Cardiac fibroblast (primary cell): Measurements from ENCODE around the gene ENOX2.
A peak's percentile ranks its signal among the peaks of the same experiment; 100 is the strongest.

Experiments used
- DNase-seq, 2 donors: peaks; one replicate each; pipeline versions ENCODE4 v3.0.0 to v3.0.0-alpha.2; 2010; ENCODE audit warnings: low read depth in 2 of 2
- H3K4me3 ChIP-seq, 2 donors: replicated peaks in 1 of 2; 1 replicate in 1 of 2; 2 replicates in 1 of 2; pipeline ENCODE4 v1.5.1; 2011; ENCODE audit warnings: low read depth in 2 of 2, low read length in 2 of 2, mild to moderate bottlenecking in 2 of 2, moderate library complexity in 1 of 2
- TF ChIP-seq, protein P1 (sequence below): IDR thresholded peaks from one replicate; pipeline ENCODE4 v1.5.1; 2011; ENCODE audit warnings: low read depth, mild to moderate bottlenecking, low read length, inconsistent platforms

The ENOX2 gene

DNA sequence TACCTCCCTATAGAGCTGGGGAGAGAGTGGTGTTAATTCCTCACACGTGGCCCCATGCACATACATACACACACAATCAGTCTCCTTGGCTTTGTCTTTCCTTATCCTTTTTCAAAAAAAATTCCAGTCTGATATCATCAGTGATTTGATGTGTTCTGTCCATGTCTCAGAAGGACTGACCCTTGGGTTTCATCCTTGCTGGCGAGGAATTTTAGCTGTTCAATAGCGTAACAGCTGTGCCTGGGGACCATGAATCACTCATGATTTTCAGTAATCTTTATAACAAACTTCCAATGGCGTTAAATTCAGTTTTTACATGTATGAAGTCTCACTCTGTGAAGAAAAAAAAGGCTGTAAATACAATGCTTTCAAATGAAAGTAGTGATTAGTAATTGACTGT is 296.6 kb downstream of the ENOX2 start:
- no peak overlapping the region for H3K4me3 ChIP-seq
- TF ChIP-seq, protein P1, sequence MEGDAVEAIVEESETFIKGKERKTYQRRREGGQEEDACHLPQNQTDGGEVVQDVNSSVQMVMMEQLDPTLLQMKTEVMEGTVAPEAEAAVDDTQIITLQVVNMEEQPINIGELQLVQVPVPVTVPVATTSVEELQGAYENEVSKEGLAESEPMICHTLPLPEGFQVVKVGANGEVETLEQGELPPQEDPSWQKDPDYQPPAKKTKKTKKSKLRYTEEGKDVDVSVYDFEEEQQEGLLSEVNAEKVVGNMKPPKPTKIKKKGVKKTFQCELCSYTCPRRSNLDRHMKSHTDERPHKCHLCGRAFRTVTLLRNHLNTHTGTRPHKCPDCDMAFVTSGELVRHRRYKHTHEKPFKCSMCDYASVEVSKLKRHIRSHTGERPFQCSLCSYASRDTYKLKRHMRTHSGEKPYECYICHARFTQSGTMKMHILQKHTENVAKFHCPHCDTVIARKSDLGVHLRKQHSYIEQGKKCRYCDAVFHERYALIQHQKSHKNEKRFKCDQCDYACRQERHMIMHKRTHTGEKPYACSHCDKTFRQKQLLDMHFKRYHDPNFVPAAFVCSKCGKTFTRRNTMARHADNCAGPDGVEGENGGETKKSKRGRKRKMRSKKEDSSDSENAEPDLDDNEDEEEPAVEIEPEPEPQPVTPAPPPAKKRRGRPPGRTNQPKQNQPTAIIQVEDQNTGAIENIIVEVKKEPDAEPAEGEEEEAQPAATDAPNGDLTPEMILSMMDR: no peak
- DNase-seq: peak in 1 of 2 donors; percentile 10

DNA sequence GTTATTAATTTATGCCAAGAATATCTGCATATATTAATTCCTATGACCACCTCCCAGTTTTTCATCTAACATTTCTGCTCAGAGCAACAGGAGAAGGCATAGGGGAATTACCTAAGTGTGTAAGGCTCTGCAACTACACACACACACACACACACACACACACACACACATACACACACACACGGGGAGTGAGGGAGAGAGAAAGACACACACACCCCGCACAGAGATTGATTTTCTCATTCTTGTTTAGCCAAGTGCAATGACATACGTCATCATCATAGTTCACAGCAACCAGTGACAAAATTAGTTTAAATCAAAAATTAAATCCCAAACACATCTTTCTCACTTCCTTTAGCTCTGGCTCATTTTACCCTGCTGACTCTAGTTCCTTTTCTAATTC is 298.1 kb downstream of the ENOX2 start:
- TF ChIP-seq, protein P1: no peak
- no peak overlapping the region for H3K4me3 ChIP-seq
- DNase-seq: no peak

DNA sequence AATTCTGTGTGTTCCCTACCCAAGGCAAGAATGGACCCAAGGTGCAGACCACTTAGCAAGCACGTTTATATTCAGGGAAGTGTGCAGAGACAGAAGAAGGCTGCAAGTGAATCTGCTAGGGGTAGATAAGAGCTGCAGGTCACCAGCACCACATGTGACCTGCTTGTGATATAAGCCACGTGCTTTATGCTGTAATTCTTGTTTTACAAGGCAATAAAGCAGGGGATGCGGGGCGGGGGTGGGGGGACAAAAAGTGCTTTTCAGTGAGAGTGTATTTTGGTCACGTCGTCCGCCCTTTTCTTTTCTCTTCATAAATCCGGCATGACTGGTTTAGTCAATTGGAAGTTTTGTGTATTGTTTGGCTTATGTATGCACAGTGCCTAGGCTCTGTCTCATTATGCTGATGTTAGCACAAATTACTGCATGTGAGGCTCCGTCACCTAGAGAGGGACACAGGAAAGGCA is 308.5 kb downstream of the ENOX2 start:
- no peak for DNase-seq
- no peak overlapping the region for H3K4me3 ChIP-seq
- TF ChIP-seq, protein P1: no peak

DNA sequence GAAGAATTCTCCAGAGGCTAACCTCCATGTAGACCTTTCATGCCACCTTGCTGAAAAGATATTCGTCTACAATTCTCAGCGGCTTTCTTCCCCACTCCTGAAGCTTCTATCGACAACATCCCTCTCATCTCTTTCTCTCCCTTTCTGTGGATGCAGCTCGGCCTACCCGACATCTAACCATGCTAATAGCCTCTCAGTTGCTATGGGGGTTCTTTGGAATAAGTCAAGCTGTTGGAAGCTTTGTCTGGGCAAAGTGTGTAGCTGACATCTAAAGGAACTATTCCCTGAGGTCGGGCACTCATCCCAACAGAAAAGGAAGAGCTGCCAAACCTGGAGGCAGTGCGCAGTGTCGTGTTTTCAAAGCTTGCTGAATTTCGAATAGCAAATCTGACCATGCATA is 309.1 kb downstream of the ENOX2 start:
- no peak for DNase-seq
- H3K4me3 ChIP-seq: no peak overlapping the region
- TF ChIP-seq, protein P1: no peak

DNA sequence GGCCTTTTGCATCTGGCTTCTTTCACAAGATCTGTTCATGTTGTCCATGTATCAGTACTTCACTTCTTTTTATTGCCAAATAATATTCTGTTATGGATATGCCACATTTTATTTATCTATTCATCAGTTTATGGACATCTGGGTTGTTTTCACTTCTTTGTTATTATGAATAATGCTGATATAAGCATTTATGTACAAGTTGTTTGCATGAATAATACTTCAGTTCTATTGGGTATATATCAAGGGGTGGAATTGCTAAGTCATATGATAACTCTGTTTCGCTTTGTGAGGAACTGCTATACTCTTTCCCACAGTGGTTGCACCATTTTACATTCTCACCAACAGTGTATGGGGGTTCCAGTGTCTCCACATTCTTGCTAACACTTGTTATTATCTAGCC is 310.8 kb downstream of the ENOX2 start:
- TF ChIP-seq, protein P1: no peak
- H3K4me3 ChIP-seq: no peak overlapping the region
- DNase-seq: no peak

DNA sequence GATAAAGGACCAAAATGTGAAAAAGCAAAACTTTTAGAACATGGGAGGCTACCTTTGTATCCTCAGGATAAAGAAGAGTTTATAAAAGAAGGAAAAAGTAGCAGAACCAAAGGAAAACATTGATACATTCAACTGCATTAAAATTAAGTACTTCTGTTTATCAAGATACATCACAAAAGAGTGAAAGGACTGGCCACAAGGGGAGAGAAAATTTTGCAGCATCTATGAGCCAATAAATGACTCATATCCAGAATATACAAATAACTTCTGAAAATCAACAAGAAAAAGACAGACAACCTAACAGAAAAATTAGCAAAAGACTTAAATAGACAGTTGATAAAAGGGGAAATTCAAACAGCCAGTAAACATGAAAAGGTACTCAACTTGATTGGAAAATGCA is 324.1 kb downstream of the ENOX2 start:
- DNase-seq: peak; percentile 0 to 9
- TF ChIP-seq, protein P1: no peak

DNA sequence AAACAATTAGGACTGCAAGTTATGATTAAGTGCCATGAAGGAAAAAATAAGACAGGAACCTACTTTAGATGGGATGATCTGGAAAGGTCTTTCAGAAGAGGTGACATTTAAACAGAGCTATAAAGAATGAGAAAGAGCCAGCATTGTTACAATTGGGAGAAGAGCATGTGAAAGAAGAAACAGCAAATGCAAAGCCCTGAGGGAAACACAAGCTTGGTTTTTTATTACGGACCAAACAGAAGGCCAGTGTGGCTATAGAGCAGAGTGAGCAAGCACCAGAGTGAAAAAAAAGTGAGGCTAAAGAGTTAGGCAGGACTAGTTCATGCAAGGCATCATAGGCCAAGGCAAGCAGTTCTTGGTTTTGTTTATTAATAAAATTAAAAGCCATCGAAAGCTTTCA is 325.6 kb downstream of the ENOX2 start:
- no peak for DNase-seq
- TF ChIP-seq, protein P1: no peak
- H3K4me3 ChIP-seq: no peak overlapping the region

More for the DNA sequence above, 324.1 kb downstream of the ENOX2 start:
- H3K4me3 ChIP-seq: no peak overlapping the region
